Endothelial cell of umbilical vein (primary cell): ENCODE data around the gene FNBP1L. TPM values are rescaled to one million over a fixed set of nuclear protein-coding genes. Genes with fewer than 3 reads are reported as not detected.

Experiments
- BruUV-seq: library from RNA; stranded (reverse); fragments of 400-500 nt; replicated peaks from 2 replicates; lab custom pipeline; 2021; lab: Mats Ljungman, UMichigan
- CTCF ChIA-PET: fragments of 300-600, 350-600 bp; sonication (Branson Sonifier 250); formaldehyde crosslinking; loops from one replicate; lab custom pipeline; 2021; ENCODE audit warnings: antibody characterized with exemption, inconsistent platforms; lab: Charles Lee
- POLR2A ChIA-PET: fragments of 300-600, 350-600 bp; sonication (Branson Sonifier 250); formaldehyde crosslinking; loops from one replicate; lab custom pipeline; 2021; ENCODE audit warnings: antibody characterized with exemption, inconsistent platforms; lab: Charles Lee
- DNase-seq: peaks from one replicate; pipeline ENCODE4 v3.0.0-alpha.2; 2011; ENCODE audit warnings: low read depth, low spot score
- FAIRE-seq: peaks from 2 replicates; lab custom pipeline; 2011; peaks lifted over from hg19 to GRCh38; lab: Jason Lieb, UNC
- H2AFZ ChIP-seq: 2 replicates; pipeline ENCODE4 v1.6.0; 2012; ENCODE audit warnings: low read depth, low read length, control low read depth, inconsistent platforms
- H3K27ac ChIP-seq: 2 replicates; pipeline ENCODE4 v1.5.1; 2011; ENCODE audit warnings: low read depth, mild to moderate bottlenecking, control low read depth, low read length, moderate library complexity; ENCODE audit not compliant: insufficient read depth
- H3K27me3 ChIP-seq, 2 experiments: 2 replicates each; pipeline versions ENCODE4 v1.6.0 to v1.6.1; 2011; ENCODE audit warnings: low read length in 2 of 2, mixed read lengths in 1 of 2; ENCODE audit not compliant: control insufficient read depth in 2 of 2, insufficient read depth in 2 of 2
- H3K36me3 ChIP-seq, 2 experiments: 2 replicates in 1 of 2; 3 replicates in 1 of 2; pipeline ENCODE4 v1.5.1; 2011; ENCODE audit warnings: low read length in 2 of 2, mild to moderate bottlenecking in 1 of 2, moderate library complexity in 1 of 2; ENCODE audit not compliant: control insufficient read depth in 2 of 2, insufficient read depth in 2 of 2; ENCODE audit errors: extremely low read depth in 1 of 2
- H3K4me1 ChIP-seq: 3 replicates; pipeline ENCODE4 v1.5.1; 2011; ENCODE audit warnings: mild to moderate bottlenecking, low read length; ENCODE audit not compliant: control insufficient read depth, insufficient read depth; ENCODE audit errors: extremely low read depth
- H3K4me2 ChIP-seq: 2 replicates; pipeline ENCODE4 v1.6.1; 2011; ENCODE audit warnings: low read length, control low read depth, mixed read lengths; ENCODE audit not compliant: insufficient read depth
- H3K4me3 ChIP-seq, 3 experiments: fragments of 200-600 bp in 1 of 3; sonication (generic), shearing (Covaris generic) in 1 of 3; replicated peaks in 1 of 3; 2 replicates each; pipeline ENCODE4 v1.5.1; 2011 to 2016; ENCODE audit warnings: control low read depth in 3 of 3, low read length in 3 of 3, mild to moderate bottlenecking in 2 of 3, inconsistent platforms in 1 of 3, low read depth in 1 of 3, moderate library complexity in 1 of 3; ENCODE audit not compliant: insufficient read depth in 1 of 3
- H3K79me2 ChIP-seq: 2 replicates; pipeline ENCODE4 v1.6.0; 2012; ENCODE audit warnings: low read length, inconsistent platforms; ENCODE audit not compliant: control insufficient read depth, insufficient read depth
- H3K9ac ChIP-seq: replicated peaks from 2 replicates; pipeline ENCODE3; 2011; ENCODE audit warnings: low read length, control low read depth; ENCODE audit not compliant: insufficient read depth; ENCODE audit errors: extremely low read depth
- H3K9me1 ChIP-seq: replicated peaks from 3 replicates; pipeline ENCODE4 v1.6.0; 2011; ENCODE audit warnings: mild to moderate bottlenecking, low read length; ENCODE audit not compliant: control insufficient read depth, insufficient read depth; ENCODE audit errors: extremely low read depth
- H3K9me3 ChIP-seq: replicated peaks from 2 replicates; pipeline ENCODE4 v1.5.1; 2012; ENCODE audit warnings: low read length, inconsistent platforms; ENCODE audit not compliant: control insufficient read depth, insufficient read depth
- H4K20me1 ChIP-seq: replicated peaks from 2 replicates; pipeline ENCODE3; 2011; ENCODE audit warnings: mild to moderate bottlenecking, low read length; ENCODE audit not compliant: control insufficient read depth, insufficient read depth; ENCODE audit errors: extremely low read depth
- EZH2 ChIP-seq: IDR thresholded peaks from 2 replicates; pipeline ENCODE4 v1.6.1; 2012; ENCODE audit warnings: borderline replicate concordance, low read depth, mild to moderate bottlenecking, moderate library complexity, low read length, inconsistent platforms; ENCODE audit not compliant: severe bottlenecking
- FOS ChIP-seq: IDR thresholded peaks from 2 replicates; pipeline ENCODE4 v1.6.1; 2011; ENCODE audit warnings: mild to moderate bottlenecking, low read length, moderate library complexity, borderline replicate concordance; ENCODE audit not compliant: insufficient read depth
- GATA2 ChIP-seq: IDR thresholded peaks from 2 replicates; pipeline ENCODE4 v1.7.0; 2011; ENCODE audit warnings: low read depth, mild to moderate bottlenecking, moderate library complexity, mixed read lengths, low read length; ENCODE audit not compliant: insufficient read length, insufficient read depth
- JUN ChIP-seq: IDR thresholded peaks from 2 replicates; pipeline ENCODE4 v1.6.1; 2011; ENCODE audit warnings: borderline replicate concordance, low read depth; ENCODE audit not compliant: insufficient read length, insufficient read depth
- MYC ChIP-seq: IDR thresholded peaks from one replicate; pipeline ENCODE4 v1.6.1; 2011; ENCODE audit warnings: mild to moderate bottlenecking, low read depth, low read length
- POLR2A ChIP-seq: IDR thresholded peaks from 2 replicates; pipeline ENCODE4 v1.6.1; 2012; ENCODE audit warnings: low read depth, mild to moderate bottlenecking, control low read depth, low read length
- POLR2AphosphoS5 ChIP-seq: IDR thresholded peaks from 2 replicates; pipeline ENCODE4 v1.6.1; 2012; ENCODE audit warnings: low read depth, mild to moderate bottlenecking, control low read depth, low read length, moderate library complexity; ENCODE audit not compliant: insufficient read depth
- dilution Hi-C: fragments of 300-500 bp; cut with MboI; formaldehyde crosslinking; loops from one replicate; pipeline ENCODE4 v1.15.0; 2019; ENCODE audit warnings: low sequenced_read_pairs; ENCODE audit not compliant: extremely low pct_ligation_motif_present
- intact Hi-C: fragments of 100-400 bp; cut with micrococcal nuclease; formaldehyde crosslinking; loops from one replicate; pipeline ENCODE4 v1.10.0; 2022
- polyA plus RNA-seq, 4 experiments: library from polyadenylated mRNA; depleted of rRNA in 3 of 4; stranded (reverse) in 3 of 4; unstranded in 1 of 4; fragments of >200 nt; gene quantifications; 2 replicates each; pipeline versions ENCODE4 v1.2.1 to v1.2.3, GENCODE V29; 2011 to 2012; ENCODE audit warnings: missing spikeins in 1 of 4
- total RNA-seq: library from RNA; stranded (reverse); gene quantifications from 2 replicates; pipeline ENCODE4 v1.2.3, GENCODE V29; 2021
- TF ChIP-seq, protein P1 (sequence below): IDR thresholded peaks from 2 replicates; pipeline ENCODE4 v1.6.1; 2011; ENCODE audit not compliant: insufficient read depth, insufficient read length
- TF ChIP-seq, protein P2 (sequence below), 2 donors: IDR thresholded peaks; 1 replicate in 1 of 2; 2 replicates in 1 of 2; pipeline ENCODE4 v1.5.1; 2011; ENCODE audit warnings: low read length in 2 of 2, mild to moderate bottlenecking in 2 of 2, moderate library complexity in 2 of 2, control low read depth in 1 of 2, inconsistent platforms in 1 of 2, low read depth in 1 of 2; ENCODE audit not compliant: insufficient read depth in 1 of 2; ENCODE audit errors: extremely low read depth in 1 of 2

The FNBP1L gene
- total and polyA plus RNA-seq, 2 donors (not counting 3 experiments of a cell fraction or from before 2014, with no cell fraction given) = 28.1 to 56.4 TPM

DNA sequence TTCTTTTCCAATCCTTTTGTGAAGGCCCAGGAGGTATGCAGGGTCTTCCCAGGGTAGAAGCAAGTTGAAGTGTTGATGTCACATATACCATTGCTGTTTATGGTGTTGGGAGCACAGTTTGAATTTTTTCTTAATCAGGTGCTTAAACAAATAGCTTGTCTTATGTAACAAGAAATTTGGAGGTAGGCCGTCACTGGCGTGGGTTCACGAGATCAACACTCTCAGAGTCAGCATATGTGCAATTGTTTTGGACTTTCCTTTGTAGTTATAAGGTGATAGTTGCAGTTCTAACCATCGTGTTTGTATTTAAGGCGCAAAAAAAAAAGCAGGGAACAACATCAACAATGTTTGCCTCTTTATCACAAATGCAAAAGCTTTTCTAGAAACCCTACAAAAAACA is 13.3 kb downstream of the FNBP1L start:
- CTCF ChIA-PET = no interaction called here
- POLR2A ChIA-PET = no interaction called here

More for the DNA sequence above, 13.3 kb downstream of the FNBP1L start:
- Histone ChIP-seq H4K20me1 (peaks cover 31% of the 10 kb centered on the region), H3K27ac (no peak overlapping the region), H3K4me2 (no peak overlapping the region), H3K27me3 (no peaks in the 10 kb centered on the region), H2AFZ (no peak overlapping the region), H3K36me3 (no peaks in the 10 kb centered on the region), H3K4me3 (no peak overlapping the region), H3K4me1 (no peaks in the 10 kb centered on the region), H3K79me2 (peaks cover 79% of the 10 kb centered on the region), H3K9me3 (no peaks in the 10 kb centered on the region), H3K9ac (no peak overlapping the region), H3K9me1 (no peaks in the 10 kb centered on the region)
- FAIRE-seq (no peak), DNase-seq (no peak)
- TF ChIP-seq JUN = no peak
- no peak for TF ChIP-seq EZH2
- no peak for TF ChIP-seq POLR2AphosphoS5
- TF ChIP-seq MYC = no peak
- TF ChIP-seq POLR2A = no peak
- TF ChIP-seq, protein P1, sequence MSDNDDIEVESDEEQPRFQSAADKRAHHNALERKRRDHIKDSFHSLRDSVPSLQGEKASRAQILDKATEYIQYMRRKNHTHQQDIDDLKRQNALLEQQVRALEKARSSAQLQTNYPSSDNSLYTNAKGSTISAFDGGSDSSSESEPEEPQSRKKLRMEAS = no peak
- no peak for TF ChIP-seq FOS
- TF ChIP-seq GATA2 = no peak
- TF ChIP-seq, protein P2, sequence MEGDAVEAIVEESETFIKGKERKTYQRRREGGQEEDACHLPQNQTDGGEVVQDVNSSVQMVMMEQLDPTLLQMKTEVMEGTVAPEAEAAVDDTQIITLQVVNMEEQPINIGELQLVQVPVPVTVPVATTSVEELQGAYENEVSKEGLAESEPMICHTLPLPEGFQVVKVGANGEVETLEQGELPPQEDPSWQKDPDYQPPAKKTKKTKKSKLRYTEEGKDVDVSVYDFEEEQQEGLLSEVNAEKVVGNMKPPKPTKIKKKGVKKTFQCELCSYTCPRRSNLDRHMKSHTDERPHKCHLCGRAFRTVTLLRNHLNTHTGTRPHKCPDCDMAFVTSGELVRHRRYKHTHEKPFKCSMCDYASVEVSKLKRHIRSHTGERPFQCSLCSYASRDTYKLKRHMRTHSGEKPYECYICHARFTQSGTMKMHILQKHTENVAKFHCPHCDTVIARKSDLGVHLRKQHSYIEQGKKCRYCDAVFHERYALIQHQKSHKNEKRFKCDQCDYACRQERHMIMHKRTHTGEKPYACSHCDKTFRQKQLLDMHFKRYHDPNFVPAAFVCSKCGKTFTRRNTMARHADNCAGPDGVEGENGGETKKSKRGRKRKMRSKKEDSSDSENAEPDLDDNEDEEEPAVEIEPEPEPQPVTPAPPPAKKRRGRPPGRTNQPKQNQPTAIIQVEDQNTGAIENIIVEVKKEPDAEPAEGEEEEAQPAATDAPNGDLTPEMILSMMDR (IDR thresholded peaks at IDR 0.05; ENCODE audit: extremely low read depth in 1 of 2, insufficient read depth in 1 of 2, low read depth in 1 of 2, low read length in 2 of 2) = no peak
- intact Hi-C loops = no loop called here
- BruUV-seq = no TSS peak
- dilution Hi-C loops = no loop called here
